Keratinocyte (primary cell): Measurements from ENCODE around the gene PICALM. TPM values are rescaled to one million over a fixed set of nuclear protein-coding genes. Genes with fewer than 3 reads are reported as not detected.
"Not testable (repeated sequence)": the region's sequence is repeated elsewhere in the genome, so short reads cannot be mapped to it uniquely, and the experiment has no call there.

Source experiments
- DNase-seq: peaks from one replicate; pipeline ENCODE4 v3.0.0-alpha.2; 2011; ENCODE audit warnings: low read depth, missing footprints, low spot score
- FAIRE-seq: peaks from 2 replicates; lab custom pipeline; 2011; peaks lifted over from hg19 to GRCh38; lab: Jason Lieb, UNC
- H2AFZ ChIP-seq: 2 replicates; pipeline ENCODE4 v1.6.0; 2012; ENCODE audit warnings: low read length, control low read depth, inconsistent platforms; ENCODE audit not compliant: control insufficient read depth
- H3K27ac ChIP-seq: 2 replicates; pipeline ENCODE4 v1.5.1; 2011; ENCODE audit warnings: low read length; ENCODE audit not compliant: control insufficient read depth, insufficient read depth
- H3K27me3 ChIP-seq: 3 replicates; pipeline ENCODE4 v1.6.0; 2011; ENCODE audit warnings: low read length; ENCODE audit not compliant: control insufficient read depth, insufficient read depth; ENCODE audit errors: extremely low read depth
- H3K36me3 ChIP-seq, 2 experiments: 2 replicates in 1 of 2; 3 replicates in 1 of 2; pipeline ENCODE4 v1.5.1; 2011; ENCODE audit warnings: low read length in 2 of 2, mild to moderate bottlenecking in 1 of 2; ENCODE audit not compliant: control insufficient read depth in 2 of 2, insufficient read depth in 2 of 2; ENCODE audit errors: extremely low read depth in 1 of 2
- H3K4me1 ChIP-seq: 3 replicates; pipeline ENCODE4 v1.5.1; 2011; ENCODE audit warnings: low read length; ENCODE audit not compliant: control insufficient read depth, insufficient read depth; ENCODE audit errors: extremely low read depth
- H3K4me2 ChIP-seq: 3 replicates; pipeline ENCODE4 v1.6.0; 2011; ENCODE audit warnings: low read depth, low read length; ENCODE audit not compliant: control insufficient read depth, insufficient read depth; ENCODE audit errors: extremely low read depth
- H3K4me3 ChIP-seq, 3 experiments: fragments of 200-600 bp in 1 of 3; sonication (generic) in 1 of 3; 2 replicates in 2 of 3; 3 replicates in 1 of 3; pipeline ENCODE4 v1.5.1; 2011 to 2016; ENCODE audit warnings: low read length in 3 of 3, mild to moderate bottlenecking in 3 of 3, control low read depth in 2 of 3, inconsistent platforms in 1 of 3, low read depth in 1 of 3, mixed read lengths in 1 of 3, mixed run types in 1 of 3, moderate library complexity in 1 of 3; ENCODE audit not compliant: control insufficient read depth in 2 of 3, insufficient read depth in 2 of 3; ENCODE audit errors: extremely low read depth in 1 of 3
- H3K79me2 ChIP-seq: 2 replicates; pipeline ENCODE4 v1.6.0; 2012; ENCODE audit warnings: low read length; ENCODE audit not compliant: control insufficient read depth, insufficient read depth
- H3K9ac ChIP-seq: 3 replicates; pipeline ENCODE4 v1.6.0; 2011; ENCODE audit warnings: low read length; ENCODE audit not compliant: control insufficient read depth, insufficient read depth; ENCODE audit errors: extremely low read depth
- H3K9me1 ChIP-seq: 3 replicates; pipeline ENCODE4 v1.6.0; 2011; ENCODE audit warnings: low read length; ENCODE audit not compliant: control insufficient read depth, insufficient read depth; ENCODE audit errors: extremely low read depth
- H3K9me3 ChIP-seq: 2 replicates; pipeline ENCODE4 v1.5.1; 2012; ENCODE audit warnings: low read depth, low read length; ENCODE audit not compliant: control insufficient read depth
- H4K20me1 ChIP-seq: 3 replicates; pipeline ENCODE4 v1.6.0; 2011; ENCODE audit warnings: low read length; ENCODE audit not compliant: control insufficient read depth, insufficient read depth; ENCODE audit errors: extremely low read depth
- EZH2 ChIP-seq: IDR thresholded peaks from one replicate; pipeline ENCODE4 v1.6.1; 2012; ENCODE audit warnings: inconsistent platforms, mild to moderate bottlenecking, low read length, moderate library complexity
- dilution Hi-C: fragments of 300-500 bp; cut with MboI; formaldehyde crosslinking; loops from one replicate; pipeline ENCODE4 v1.7.0; 2020; ENCODE audit warnings: low sequenced_read_pairs; ENCODE audit not compliant: extremely low pct_ligation_motif_present
- polyA plus RNA-seq, 5 experiments: library from polyadenylated mRNA; depleted of rRNA in 3 of 5; stranded (reverse) in 3 of 5; stranded (forward) in 1 of 5; unstranded in 1 of 5; fragments of >200 nt; gene quantifications; 1 replicate in 1 of 5; 2 replicates in 3 of 5; 3 replicates in 1 of 5; pipeline versions ENCODE4 v1.2.1 to v1.2.3, GENCODE V29; 2011 to 2012; ENCODE audit warnings: missing spikeins in 2 of 5, low read depth in 1 of 5, low replicate concordance in 1 of 5
- TF ChIP-seq, protein P1 (sequence below), 3 experiments: IDR thresholded peaks in 1 of 3; conservative IDR thresholded peaks in 1 of 3; optimal IDR thresholded peaks in 1 of 3; 2 replicates in 2 of 3; 3 replicates in 1 of 3; pipeline versions ENCODE3 to v1.5.1; 2011; ENCODE audit warnings: low read length in 3 of 3, mild to moderate bottlenecking in 3 of 3, moderate library complexity in 2 of 3, control low read depth in 1 of 3, inconsistent platforms in 1 of 3; ENCODE audit not compliant: insufficient read depth in 2 of 3; ENCODE audit errors: extremely low read depth in 1 of 3

PICALM gene
- polyA plus RNA-seq, 1 donor (not counting 4 experiments of a cell fraction or from before 2014, with no cell fraction given), result 293 TPM

DNA sequence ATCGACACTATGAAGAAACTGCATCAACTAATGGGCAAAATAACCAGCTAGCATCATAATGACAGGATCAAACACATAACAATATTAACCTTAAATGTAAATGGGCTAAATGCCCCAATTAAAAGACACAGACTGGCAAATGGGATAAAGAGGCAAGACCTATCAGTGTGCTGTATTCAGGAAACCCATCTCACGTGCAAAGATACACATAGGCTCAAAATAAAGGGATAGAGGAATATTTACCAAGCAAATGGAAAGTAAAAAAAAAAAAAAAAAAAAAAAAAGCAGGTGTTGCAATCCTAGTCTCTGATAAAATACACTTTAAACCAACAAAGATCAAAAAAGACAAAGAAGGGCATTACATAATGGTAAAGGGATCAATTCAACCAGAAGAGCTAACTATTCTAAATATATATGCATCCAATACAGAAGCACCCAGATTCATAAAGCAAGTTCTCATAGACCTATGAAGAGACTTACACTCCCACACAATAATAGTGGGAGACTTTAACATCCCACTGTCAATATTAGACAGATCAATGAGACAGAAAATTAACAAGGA is 142.2 kb downstream of the PICALM start:
- FAIRE-seq, H2AFZ ChIP-seq, dilution Hi-C loops: not testable (repeated sequence)

DNA sequence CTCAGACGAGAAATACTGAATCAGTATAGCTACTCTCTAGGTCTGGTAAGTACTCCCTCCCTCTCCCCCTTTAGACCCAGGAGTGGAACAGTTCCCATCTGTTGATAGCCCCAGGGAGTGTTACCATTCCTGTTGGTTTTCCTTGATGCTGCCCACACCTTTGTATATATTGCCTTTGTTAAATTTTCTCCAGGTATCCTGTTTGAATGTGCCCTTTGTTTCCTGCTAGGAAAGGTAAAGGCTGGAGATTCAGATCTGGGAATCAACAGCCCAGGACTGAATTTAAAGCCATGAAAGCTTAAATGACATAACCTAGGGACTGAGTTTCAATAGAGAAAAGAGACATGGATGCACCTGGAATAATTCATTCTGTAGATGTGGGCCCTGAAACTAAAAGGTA is 145.4 kb downstream of the PICALM start:
- H3K79me2 ChIP-seq, result no peaks in the 10 kb centered on the region
- H3K9me3 ChIP-seq, result no peaks in the 10 kb centered on the region
- no peaks in the 10 kb centered on the region for H3K9me1 ChIP-seq
- H3K4me1 ChIP-seq, result no peaks in the 10 kb centered on the region
- H3K4me2 ChIP-seq, result no peak overlapping the region
- no peak overlapping the region for H3K9ac ChIP-seq
- H3K27ac ChIP-seq, result no peak overlapping the region
- H3K4me3 ChIP-seq, result no peak overlapping the region
- H3K27me3 ChIP-seq, result no peaks in the 10 kb centered on the region
- no peaks in the 10 kb centered on the region for H3K36me3 ChIP-seq
- no peak overlapping the region for H2AFZ ChIP-seq
- TF ChIP-seq EZH2, result no peak
- TF ChIP-seq, protein P1, sequence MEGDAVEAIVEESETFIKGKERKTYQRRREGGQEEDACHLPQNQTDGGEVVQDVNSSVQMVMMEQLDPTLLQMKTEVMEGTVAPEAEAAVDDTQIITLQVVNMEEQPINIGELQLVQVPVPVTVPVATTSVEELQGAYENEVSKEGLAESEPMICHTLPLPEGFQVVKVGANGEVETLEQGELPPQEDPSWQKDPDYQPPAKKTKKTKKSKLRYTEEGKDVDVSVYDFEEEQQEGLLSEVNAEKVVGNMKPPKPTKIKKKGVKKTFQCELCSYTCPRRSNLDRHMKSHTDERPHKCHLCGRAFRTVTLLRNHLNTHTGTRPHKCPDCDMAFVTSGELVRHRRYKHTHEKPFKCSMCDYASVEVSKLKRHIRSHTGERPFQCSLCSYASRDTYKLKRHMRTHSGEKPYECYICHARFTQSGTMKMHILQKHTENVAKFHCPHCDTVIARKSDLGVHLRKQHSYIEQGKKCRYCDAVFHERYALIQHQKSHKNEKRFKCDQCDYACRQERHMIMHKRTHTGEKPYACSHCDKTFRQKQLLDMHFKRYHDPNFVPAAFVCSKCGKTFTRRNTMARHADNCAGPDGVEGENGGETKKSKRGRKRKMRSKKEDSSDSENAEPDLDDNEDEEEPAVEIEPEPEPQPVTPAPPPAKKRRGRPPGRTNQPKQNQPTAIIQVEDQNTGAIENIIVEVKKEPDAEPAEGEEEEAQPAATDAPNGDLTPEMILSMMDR (optimal IDR thresholded peaks at IDR 0.05 in 1 of 3, IDR thresholded peaks at IDR 0.05 in 1 of 3, conservative IDR thresholded peaks at IDR 0.05 in 1 of 3; ENCODE audit: extremely low read depth in 1 of 3, insufficient read depth in 2 of 3, low read length in 3 of 3), result no peak
- dilution Hi-C loops, result no loop called here
- FAIRE-seq (no peak), DNase-seq (no peak)
- H4K20me1 ChIP-seq, result no peaks in the 10 kb centered on the region

More for the DNA sequence above, 142.2 kb downstream of the PICALM start:
- H3K27me3 ChIP-seq, H3K9me3 ChIP-seq, H4K20me1 ChIP-seq, H3K4me1 ChIP-seq, H3K36me3 ChIP-seq, H3K79me2 ChIP-seq, H3K4me2 ChIP-seq, H3K4me3 ChIP-seq, H3K9ac ChIP-seq, H3K27ac ChIP-seq, DNase-seq, H3K9me1 ChIP-seq: not testable (repeated sequence)

DNA sequence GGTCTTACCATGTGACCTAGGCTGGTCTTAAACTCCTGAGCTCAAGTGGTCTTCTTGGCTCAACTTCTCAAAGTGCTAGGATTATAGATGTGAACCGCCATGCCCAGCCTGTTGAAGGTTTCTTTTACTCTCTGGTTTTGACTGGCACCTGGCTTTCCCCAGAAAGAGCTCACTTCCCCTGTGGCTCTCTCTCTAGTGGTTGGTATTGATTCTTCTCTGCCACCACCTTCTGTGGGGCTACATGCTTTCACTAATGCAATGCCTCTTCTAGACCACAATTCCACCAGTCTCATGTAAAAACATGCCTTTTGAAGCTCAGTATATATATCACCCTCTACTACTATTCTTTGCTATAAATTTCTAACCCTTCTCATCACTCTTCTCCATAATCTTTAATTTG is 146.5 kb downstream of the PICALM start:
- no peaks in the 10 kb centered on the region for H3K9me1 ChIP-seq
- H2AFZ ChIP-seq, result no peak overlapping the region
- no peak for FAIRE-seq
- H3K27ac ChIP-seq, result no peak overlapping the region
- no peaks in the 10 kb centered on the region for H3K4me1 ChIP-seq
- no peak for DNase-seq
- no peaks in the 10 kb centered on the region for H4K20me1 ChIP-seq
- dilution Hi-C loops, result no loop called here
- H3K4me2 ChIP-seq, result no peak overlapping the region
- no peak overlapping the region for H3K4me3 ChIP-seq
- H3K9me3 ChIP-seq, result no peaks in the 10 kb centered on the region
- H3K36me3 ChIP-seq, result no peaks in the 10 kb centered on the region
- H3K27me3 ChIP-seq, result no peaks in the 10 kb centered on the region
- no peak overlapping the region for H3K9ac ChIP-seq
- TF ChIP-seq, protein P1 (optimal IDR thresholded peaks at IDR 0.05 in 1 of 3, IDR thresholded peaks at IDR 0.05 in 1 of 3, conservative IDR thresholded peaks at IDR 0.05 in 1 of 3; ENCODE audit: extremely low read depth in 1 of 3, insufficient read depth in 2 of 3, low read length in 3 of 3), result no peak
- no peak for TF ChIP-seq EZH2
- no peaks in the 10 kb centered on the region for H3K79me2 ChIP-seq
